ENCODE data around the gene IARS1.

The IARS1 gene

DNA sequence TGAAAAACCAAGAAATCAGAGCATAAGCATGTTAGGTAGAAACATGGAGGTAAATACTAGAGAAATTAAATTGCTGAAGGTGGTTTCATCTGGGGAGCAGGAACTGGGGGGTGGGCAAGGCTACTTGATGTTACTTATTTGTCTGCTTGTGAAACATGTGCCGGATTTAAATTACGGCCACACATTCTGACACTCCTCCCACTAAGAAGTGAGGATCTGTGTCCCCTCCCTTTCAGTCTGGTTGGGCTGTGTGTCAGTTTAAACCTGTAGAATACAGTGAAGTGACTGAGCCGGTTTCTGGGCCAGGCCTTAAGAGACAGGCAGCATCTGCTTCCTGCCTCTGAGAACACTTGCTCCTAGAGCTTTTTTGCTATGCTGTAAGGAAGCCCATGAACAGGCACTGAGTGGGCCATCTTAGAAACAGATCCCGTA is 2.3 kb upstream of the IARS1 start:
- FAIRE-seq = no peak

DNA sequence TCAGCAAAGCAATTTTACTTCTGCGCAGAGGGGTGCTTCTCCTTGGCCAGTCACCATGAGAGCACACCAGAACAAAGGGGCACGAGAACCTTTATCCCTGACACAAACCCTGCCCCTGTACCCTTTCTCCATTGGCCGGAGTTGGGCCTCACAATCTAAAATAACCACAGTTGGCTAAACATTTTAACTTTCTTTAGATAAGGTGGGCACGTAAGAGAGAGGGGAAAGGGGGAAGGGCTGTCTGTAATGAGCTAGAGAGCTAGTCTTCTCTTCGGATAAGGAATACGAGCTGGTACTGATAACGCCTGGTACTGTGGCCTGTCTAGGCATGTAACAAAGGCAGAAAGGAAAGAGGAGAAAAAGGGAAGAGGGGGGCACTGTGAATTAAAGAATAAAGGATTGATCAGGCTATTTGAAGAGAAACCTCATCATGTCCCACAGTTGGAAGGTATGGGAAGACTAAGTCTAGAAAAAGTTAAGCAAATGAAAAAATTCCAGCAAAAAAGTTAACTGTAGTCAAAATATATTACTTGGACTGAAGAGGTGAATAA is 1.8 kb upstream of the IARS1 start:
- FAIRE-seq = no peak
- DNase-seq (ENCODE audit: low spot score) = no peak

More for the DNA sequence above, 2.3 kb upstream of the IARS1 start:
- no peak for DNase-seq (ENCODE audit: low spot score)

DNA sequence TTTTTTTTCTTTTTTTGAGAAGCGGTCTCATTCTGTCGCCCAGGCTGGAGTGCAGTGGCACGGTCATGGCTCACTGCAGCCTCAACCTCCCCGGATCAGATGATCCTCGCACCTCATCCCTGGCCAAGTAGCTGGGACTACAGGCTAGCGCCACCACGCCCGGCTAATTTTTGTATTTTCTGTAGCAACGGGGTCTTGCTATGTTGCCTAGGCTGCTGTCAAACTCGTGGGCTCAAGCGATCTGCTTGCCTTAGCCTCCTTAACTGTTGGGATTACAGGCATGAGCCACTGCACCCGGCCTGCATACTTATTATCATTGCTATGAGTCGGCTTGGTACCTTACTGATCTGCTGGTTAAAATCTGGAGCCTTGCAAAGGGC is 790 bp upstream of the IARS1 start:
- DNase-seq (ENCODE audit: low spot score) = no peak
- no peak for FAIRE-seq

DNA sequence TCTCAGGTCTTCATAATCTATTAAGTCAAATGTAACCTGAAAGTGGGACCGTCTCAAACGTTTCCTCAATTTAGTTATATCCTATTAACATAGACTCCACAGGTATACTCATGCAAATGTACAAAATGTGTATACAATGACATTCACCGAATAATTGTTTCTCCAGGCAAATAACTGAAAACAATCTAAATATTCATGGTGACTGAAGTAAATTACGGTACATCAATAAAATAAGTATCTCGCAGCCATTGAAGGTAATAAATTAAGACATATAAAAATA is 482 bp downstream of the IARS1 start:
- DNase-seq (ENCODE audit: low spot score) = no peak
- no peak for FAIRE-seq

DNA sequence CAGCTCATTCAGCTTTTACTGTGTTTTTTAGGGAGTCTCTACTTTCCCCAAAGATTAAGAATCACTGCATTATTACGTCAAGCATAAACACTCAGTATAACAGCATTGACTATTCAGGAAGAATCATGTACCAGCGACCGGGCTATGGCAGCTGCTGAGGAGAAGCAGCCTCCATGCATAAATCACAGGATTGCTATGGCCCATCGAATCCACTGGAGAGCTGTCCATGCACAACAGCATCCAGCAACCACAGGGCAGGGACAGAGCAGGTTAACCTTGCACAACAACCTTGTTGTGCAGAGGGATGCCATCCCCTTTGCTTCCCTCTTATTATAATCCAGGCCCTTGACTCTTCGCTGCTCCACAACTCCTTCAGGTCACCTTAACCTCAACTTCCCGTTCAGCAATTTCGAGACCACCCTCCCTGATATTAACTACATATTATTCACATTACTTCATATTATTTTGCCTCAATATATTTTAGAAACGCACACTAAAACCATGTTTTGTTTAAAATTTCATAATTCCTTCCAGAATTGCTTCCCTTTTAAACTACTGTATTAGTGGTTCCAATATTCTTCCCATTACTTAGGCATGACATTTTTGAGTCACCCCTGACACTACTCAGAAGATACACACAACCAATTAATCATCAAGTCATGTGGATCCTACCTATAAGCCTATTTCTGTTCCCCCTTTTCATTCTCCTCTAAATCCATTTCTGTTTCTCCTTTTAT is 991 bp downstream of the IARS1 start:
- no peak for FAIRE-seq

DNA sequence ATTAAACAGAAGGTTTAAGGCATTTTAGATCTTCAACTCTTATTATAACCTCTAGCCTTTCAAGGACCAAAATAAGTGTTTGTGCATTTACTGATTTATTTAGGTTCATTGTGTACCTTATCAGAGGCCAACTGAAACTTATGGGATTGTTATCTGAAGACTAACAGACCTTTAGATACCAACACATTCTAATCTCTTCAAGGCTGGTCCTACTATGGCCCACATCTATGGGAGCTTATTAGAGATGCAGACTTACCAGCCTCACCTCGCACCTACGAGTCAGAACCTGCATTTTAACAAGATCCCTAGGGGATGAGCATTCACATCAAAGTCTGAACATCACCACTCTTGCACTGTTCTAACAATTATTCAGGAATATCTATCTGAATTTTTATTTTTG is 1.9 kb downstream of the IARS1 start:
- DNase-seq (ENCODE audit: low spot score) (no peak), FAIRE-seq (no peak)

More for the DNA sequence above, 991 bp downstream of the IARS1 start:
- no peak for DNase-seq (ENCODE audit: low spot score)

DNA sequence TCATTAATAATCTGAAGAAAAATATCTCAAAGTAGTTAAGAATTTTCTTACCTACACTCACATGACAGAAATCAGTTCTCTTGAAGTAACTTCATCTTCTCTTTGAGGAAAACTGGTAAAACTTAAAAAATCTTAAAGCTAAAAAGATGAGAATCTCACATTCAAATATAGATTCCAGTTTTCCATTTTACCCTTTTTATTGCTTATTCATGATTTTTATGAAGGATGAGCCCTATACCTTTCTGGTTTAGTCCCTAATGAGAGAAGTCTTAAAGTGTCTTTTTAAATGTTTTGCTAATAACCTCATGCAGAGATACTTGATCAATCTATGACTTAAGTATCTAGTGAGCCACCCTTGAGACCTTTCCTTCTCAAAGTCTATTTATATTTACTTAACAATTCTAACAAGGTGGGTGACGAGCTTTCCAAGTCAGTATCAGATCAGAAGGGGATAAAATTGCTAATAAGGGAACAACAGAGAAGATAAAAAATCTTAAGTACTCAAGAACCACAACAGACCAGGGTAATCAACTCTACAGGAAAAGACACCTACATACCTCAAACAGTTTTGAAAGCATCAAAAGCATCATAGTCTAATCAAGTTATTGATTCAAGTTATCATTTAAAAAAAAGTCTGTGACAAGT is 2.6 kb downstream of the IARS1 start:
- FAIRE-seq = no peak
- DNase-seq (ENCODE audit: low spot score) = no peak

DNA sequence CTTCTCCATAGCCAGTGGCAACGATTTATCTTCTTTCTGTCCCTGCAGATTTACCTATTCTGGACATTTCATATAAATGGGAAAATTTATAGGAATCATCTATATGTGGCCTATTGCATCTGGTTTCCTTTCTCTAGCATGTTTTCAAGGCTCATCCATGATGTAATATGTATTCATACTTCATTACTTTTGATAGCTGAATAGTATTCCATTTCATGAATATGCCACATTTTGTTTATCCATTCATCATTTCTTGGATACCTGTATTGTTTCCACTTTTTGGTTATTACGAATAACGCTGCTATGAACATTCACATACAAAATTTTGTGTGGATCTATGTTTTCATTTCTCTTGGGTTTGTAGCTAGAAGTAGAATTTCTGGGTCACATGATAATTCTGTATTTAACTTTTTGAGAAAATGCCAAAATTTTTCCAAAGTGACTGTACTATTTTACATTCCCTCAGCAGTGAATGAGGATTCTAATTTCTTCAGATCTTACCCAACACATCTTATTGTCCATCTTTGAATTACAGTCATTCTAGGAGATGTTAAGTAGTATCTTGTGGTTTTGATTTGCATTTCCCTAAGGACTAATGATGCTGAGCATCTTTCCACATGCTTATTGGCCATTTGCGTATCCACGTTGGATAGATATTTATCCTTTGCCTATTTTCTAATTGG is 3.6 kb downstream of the IARS1 start:
- FAIRE-seq (no peak), DNase-seq (ENCODE audit: low spot score) (no peak)

DNA sequence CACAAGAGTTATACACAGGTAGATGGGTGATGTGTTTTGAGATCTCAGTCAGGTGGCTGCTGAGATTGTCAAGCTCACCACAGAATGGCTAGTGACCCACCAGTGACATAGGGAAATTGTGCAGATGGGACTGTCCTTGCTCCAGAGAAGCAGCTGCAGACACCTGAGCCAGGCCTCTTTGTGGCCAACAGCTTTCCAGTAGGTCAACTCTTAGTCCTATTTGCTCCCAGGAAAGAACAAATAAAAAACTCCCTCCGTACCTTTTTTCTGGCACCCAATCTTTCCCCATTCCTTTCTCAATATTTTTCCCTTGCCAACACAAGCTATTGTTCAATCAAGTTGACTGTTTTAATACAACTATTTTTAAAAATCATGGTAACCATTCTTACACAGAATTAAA is 14.2 kb downstream of the IARS1 start:
- FAIRE-seq (no peak), DNase-seq (ENCODE audit: low spot score) (no peak)

DNA sequence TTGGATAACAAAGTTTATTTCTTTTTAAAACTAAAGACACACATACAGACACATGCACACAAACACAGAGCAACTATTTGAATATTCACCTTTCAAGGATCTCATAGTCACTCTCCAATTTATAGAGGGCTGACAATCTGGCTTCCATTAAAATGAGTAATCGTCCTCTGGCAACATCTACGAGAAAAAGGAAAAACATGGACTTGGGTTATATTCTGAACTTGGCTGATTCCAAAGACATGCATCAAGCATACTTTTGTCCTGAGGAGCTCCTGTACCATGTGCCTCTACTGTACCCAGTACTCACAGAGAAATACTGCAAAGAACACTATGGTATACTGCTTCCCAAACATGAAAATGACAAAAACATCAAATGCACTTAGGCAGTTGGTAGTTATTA is 15.4 kb downstream of the IARS1 start:
- no peak for FAIRE-seq
- no peak for DNase-seq (ENCODE audit: low spot score)

DNA sequence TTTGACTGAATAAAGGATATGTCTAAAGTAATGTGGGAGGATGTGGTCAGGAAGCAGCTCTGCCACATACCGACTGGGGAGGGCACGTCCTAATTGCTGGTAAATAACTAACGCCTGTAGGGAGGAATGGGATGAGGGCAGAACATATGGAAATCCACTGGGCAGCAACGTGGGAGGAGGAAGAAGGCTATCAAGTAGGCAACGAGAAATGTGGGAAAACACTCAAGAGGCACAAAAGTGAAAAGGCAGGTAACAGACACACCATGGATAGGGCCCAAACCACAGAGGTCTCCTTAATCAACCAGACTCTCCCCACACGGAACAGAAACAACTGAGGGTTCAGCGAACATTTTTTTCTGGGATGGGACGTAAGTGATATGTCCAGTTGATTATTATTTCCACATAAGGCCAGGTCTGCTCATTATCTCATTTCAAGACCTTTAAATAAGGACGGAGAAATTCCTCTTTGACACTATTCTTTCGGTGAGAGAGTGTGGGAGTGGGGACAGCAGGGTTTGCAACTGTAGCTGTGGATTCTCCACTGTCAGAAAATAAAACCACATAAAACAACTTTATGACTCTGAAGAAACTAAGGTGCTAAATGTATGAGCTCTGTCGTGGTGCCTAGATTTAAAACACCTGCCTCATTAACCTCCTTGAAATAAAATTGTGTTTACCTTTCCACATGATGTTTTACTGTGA is 17.0 kb downstream of the IARS1 start:
- FAIRE-seq = no peak

DNA sequence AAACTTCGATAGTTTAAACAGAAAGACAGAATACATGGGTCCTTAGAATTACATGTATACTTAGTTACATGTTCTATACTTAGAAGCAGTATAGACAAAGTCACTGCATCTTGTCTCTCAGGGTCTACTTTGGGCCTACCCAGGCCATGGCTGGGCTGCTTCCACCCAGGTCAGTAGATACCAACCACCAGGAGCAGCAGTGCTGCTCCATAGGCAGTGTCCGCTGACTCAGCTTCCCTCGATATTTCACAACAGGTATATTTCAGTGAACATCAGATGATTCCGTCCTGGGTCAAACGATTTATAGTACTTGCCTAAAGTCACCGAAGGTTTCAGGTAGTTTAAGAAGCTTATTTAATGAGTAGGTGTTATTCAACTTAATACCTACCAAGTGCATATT is 18.0 kb downstream of the IARS1 start:
- FAIRE-seq = no peak
- no peak for DNase-seq (ENCODE audit: low spot score)

More for the DNA sequence above, 17.0 kb downstream of the IARS1 start:
- no peak for DNase-seq (ENCODE audit: low spot score)

DNA sequence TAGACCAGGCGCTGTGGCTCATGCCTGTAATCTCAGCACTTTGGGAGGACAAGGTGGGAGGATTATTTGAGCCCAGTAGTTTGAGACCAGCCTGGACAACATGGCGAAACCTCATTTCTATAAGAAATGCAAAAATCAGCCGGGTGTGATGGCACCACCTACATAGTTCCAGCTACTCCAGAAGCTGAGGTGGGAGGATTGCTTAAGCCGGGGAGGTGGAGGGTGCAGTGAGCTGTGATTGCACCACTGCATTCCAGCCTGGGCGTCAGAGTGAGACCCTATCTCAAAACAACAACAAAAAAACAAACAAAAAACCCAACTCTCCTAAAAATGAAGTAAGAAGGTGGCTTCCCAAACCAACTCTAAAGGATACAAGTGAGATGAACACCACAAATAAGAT is 23.0 kb downstream of the IARS1 start:
- FAIRE-seq = no peak
- DNase-seq (ENCODE audit: low spot score) = no peak

DNA sequence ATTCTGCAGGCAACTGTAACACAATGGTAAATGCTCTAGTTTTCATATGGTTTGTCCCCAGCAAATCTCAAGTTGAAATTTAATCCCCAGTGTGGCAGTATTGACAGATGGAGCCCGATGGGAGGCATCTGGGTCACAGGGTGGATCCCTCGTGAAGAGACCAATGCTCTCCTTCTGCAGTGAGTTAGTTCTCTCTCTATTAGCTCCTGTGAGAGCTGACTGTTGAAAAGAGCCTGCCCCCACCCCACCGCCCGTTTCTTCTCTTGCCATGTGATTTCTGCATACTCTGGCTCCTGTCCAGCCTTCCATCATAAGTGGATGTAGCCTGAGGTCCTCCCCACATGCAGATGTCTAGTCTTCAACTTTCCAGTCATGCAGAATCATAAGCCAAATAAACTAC is 27.0 kb downstream of the IARS1 start:
- no peak for DNase-seq (ENCODE audit: low spot score)
- FAIRE-seq = no peak

DNA sequence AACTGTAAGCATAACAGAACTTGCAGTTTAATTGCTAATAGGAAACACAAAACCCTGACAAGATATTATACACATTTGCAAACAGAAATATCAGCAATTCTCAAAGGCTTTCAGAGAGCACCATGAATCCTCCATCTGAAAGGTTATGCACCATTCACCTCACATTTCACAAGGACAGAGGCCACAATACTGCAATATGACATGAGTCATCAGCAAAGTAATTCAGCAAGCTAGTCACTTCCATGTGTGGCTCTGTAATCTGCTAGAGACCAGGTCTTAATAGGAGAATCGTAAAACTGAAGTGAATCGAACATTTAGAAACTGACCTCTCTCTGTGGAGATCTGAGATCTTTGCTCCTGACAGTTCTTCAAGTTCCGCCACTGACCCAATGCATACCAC is 28.3 kb downstream of the IARS1 start:
- DNase-seq (ENCODE audit: low spot score) = no peak
- no peak for FAIRE-seq

DNA sequence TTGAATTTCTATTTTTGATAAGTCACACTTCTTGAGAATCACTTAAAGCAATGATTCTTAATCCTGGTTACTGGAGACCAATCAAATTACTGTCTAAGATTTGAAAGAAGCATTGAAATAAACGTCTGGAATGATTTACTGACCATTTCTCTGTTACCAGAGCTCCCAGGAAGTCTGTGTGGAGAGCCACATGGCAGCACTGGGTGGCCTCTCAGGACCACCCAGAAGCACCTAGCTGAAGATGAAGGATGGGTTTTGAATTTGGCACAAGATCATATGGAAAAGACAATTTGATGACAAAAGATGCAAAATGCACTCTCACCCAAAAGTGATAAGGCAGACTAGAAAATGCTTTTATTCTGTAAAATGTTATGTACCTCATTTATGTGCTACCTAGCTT is 30.4 kb downstream of the IARS1 start:
- no peak for FAIRE-seq

DNA sequence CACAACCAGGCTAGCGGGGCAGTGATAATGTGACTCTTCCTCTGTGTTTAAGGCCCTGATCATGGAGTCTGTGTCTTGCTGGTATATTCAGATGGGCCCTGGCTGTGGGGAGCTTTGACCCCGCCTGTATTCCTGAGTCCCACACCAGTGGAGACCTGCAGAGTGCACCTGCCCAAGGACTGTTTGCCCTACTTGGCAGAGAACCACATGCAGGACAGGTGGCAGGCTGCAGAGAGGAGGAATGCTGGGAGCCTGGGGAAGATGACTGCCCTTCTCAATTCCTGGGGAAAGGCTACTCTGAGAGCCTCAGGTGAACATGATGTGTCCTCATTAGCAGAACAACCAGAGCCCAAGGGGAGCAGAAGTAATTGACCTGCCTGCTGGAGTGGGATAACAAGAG is 36.2 kb downstream of the IARS1 start:
- DNase-seq (ENCODE audit: low spot score) = no peak
- no peak for FAIRE-seq

More for the DNA sequence above, 30.4 kb downstream of the IARS1 start:
- no peak for DNase-seq (ENCODE audit: low spot score)

DNA sequence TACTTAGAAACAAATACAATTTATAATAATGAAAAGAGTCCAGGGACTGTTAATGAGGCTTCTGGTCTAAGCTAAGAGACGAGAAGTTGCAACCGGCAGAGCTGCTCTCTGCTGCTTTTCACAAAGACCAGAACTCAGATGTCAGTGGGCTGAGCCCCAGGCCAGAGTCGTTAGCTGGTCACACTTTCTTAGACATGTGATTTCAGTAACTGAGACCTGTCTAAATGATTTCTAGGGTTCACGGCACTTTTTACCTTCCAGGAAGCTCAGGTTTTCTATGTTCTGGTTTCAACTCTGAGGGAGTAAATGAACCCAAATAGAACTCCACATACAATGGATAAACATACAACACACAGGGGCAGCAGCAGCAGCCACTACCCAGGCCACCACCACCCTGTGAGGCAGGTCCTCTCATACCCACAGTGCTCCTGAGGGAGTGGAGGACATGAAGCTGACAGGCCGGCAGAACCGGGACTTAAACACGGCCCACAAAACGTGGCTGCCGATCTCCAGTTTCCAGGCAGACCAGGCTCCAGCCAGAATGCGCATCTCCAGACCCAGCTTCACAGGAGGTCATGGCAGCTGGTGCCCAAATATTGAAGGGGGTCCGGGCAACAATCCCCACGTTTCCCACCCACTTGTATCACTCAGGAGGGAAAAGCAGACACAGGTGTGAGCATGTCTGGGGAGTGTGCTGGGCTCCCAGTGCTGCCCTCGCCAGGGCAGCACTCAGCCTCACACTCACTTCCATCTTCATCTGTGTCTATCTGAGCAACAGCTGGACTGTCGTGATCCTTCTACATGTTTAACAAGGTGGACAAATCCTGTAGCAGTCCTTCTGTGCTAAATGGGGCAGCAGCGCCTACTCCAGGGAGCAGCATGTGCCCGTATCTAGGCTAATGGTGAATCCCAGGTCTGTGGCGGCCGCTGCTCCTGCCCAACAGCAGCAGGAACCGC is 38.8 kb downstream of the IARS1 start:
- FAIRE-seq (no peak), DNase-seq (ENCODE audit: low spot score) (no peak)

DNA sequence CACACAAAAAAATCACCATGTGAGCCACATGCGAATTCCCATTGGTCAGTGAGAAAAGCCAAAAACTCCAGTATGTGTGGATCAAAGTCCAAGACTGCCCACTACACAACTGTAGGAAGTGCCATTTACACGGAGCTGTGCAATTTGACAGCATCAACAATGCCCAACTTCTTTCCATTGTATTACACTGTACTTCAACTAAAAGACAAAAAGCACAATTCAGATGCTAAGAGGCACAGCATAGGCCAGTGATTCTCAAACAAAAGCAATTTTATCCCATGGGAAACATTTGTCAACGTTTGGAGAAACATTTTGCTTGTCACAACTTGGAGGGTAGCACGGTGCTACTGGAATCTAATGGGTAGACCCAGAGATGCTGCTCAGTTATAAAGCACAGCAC is 39.8 kb downstream of the IARS1 start:
- DNase-seq (ENCODE audit: low spot score) (no peak), FAIRE-seq (no peak)

DNA sequence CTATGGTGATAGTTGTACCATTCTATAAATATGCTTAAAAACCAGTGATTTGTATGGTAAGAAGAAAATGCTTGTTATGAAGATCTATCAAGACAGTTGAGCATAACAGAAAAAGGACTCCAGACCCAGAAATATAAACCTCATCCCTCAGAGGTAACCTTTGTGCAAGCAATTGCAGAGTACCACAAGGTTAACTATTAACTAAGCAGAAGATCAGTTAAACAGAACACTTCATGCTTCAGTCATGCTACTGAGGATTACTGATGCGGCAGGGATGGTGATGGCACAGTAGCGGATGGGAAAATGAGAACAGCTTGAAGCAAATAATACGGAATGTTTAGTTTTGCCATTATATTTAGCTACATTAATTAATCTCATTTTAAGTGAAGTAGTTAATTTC is 45.5 kb downstream of the IARS1 start:
- no peak for FAIRE-seq
- DNase-seq (ENCODE audit: low spot score) = no peak

DNA sequence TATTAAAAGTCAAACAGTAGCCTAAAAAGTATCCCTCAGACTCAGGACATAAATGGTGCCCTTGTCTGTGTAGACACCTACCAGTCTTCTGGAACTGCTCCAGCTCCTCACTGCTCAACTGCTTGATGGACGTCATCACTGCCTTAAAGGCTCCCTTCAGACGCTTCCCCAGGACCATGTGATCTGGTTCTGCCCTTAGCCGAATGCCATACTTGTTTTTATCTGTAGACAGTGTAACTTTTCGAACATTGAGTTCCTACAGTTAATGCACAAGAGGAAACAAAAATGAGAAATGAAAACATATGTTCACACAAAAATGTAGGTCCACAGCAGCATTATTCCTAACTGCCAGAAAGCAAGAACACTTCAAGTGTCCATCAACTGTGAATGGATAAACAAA is 46.2 kb downstream of the IARS1 start:
- FAIRE-seq = no peak

More for the DNA sequence above, 46.2 kb downstream of the IARS1 start:
- no peak for DNase-seq (ENCODE audit: low spot score)
